ENCODE data around the gene VWA5A.

VWA5A gene

GRCh38 chr11:124071623-124071948, 43.7 kb upstream of the VWA5A start:
- TF ChIP-seq MAX (IDR thresholded peaks at IDR 0.05), result no peak
- no peak for TF ChIP-seq RAD21 (IDR thresholded peaks at IDR 0.05; ENCODE audit: low read depth)
- no peak for TF ChIP-seq REST (IDR thresholded peaks at IDR 0.05; ENCODE audit: low read depth)
- no peak for TF ChIP-seq ZBTB7A (IDR thresholded peaks at IDR 0.05; ENCODE audit: low read depth)
- no peak for TF ChIP-seq EP300 (IDR thresholded peaks at IDR 0.05; ENCODE audit: borderline replicate concordance)
- TF ChIP-seq NFIC (IDR thresholded peaks at IDR 0.05), result no peak
- no peak for TF ChIP-seq TEAD4 (IDR thresholded peaks at IDR 0.05)
- TF ChIP-seq FOXM1 (IDR thresholded peaks at IDR 0.05; ENCODE audit: borderline replicate concordance, low read depth), result no peak
- no peak for TF ChIP-seq TCF12 (IDR thresholded peaks at IDR 0.05; ENCODE audit: low read depth)
- no peak for TF ChIP-seq EGR1 (IDR thresholded peaks at IDR 0.05)
- TF ChIP-seq TAF1 (IDR thresholded peaks at IDR 0.05; ENCODE audit: low read depth), result no peak
- TF ChIP-seq YY1 (IDR thresholded peaks at IDR 0.05; ENCODE audit: low read depth), result no peak

GRCh38 chr11:124072147-124072546, 43.1 kb upstream of the VWA5A start:
- TF ChIP-seq EP300 (IDR thresholded peaks at IDR 0.05; ENCODE audit: borderline replicate concordance) (no peak), CEBPB (IDR thresholded peaks at IDR 0.05) (no peak), ZBTB7A (IDR thresholded peaks at IDR 0.05; ENCODE audit: low read depth) (no peak), MAX (IDR thresholded peaks at IDR 0.05) (no peak), CREB1 (IDR thresholded peaks at IDR 0.05; ENCODE audit: low read depth) (no peak), TCF12 (IDR thresholded peaks at IDR 0.05; ENCODE audit: low read depth) (no peak), RAD21 (IDR thresholded peaks at IDR 0.05; ENCODE audit: low read depth) (no peak), NFIC (IDR thresholded peaks at IDR 0.05) (no peak), USF1 (IDR thresholded peaks at IDR 0.05) (no peak), TAF1 (IDR thresholded peaks at IDR 0.05; ENCODE audit: low read depth) (no peak), REST (IDR thresholded peaks at IDR 0.05; ENCODE audit: low read depth) (no peak), FOXM1 (IDR thresholded peaks at IDR 0.05; ENCODE audit: borderline replicate concordance, low read depth) (no peak), YY1 (IDR thresholded peaks at IDR 0.05; ENCODE audit: low read depth) (no peak), EGR1 (IDR thresholded peaks at IDR 0.05) (no peak), TEAD4 (IDR thresholded peaks at IDR 0.05) (no peak)

GRCh38 chr11:124074554-124074953, 40.7 kb upstream of the VWA5A start:
- TF ChIP-seq TCF12 (IDR thresholded peaks at IDR 0.05; ENCODE audit: low read depth), result no peak
- TF ChIP-seq EP300 (IDR thresholded peaks at IDR 0.05; ENCODE audit: borderline replicate concordance), result no peak
- TF ChIP-seq RAD21 (IDR thresholded peaks at IDR 0.05; ENCODE audit: low read depth), result no peak
- no peak for TF ChIP-seq YY1 (IDR thresholded peaks at IDR 0.05; ENCODE audit: low read depth)
- no peak for TF ChIP-seq EGR1 (IDR thresholded peaks at IDR 0.05)
- TF ChIP-seq MAX (IDR thresholded peaks at IDR 0.05), result no peak
- no peak for TF ChIP-seq USF1 (IDR thresholded peaks at IDR 0.05)
- no peak for TF ChIP-seq CREB1 (IDR thresholded peaks at IDR 0.05; ENCODE audit: low read depth)
- TF ChIP-seq ZBTB7A (IDR thresholded peaks at IDR 0.05; ENCODE audit: low read depth), result no peak
- no peak for TF ChIP-seq TEAD4 (IDR thresholded peaks at IDR 0.05)
- no peak for TF ChIP-seq REST (IDR thresholded peaks at IDR 0.05; ENCODE audit: low read depth)
- TF ChIP-seq NFIC (IDR thresholded peaks at IDR 0.05), result no peak
- no peak for TF ChIP-seq CEBPB (IDR thresholded peaks at IDR 0.05)
- no peak for TF ChIP-seq TAF1 (IDR thresholded peaks at IDR 0.05; ENCODE audit: low read depth)
- TF ChIP-seq FOXM1 (IDR thresholded peaks at IDR 0.05; ENCODE audit: borderline replicate concordance, low read depth), result no peak

GRCh38 chr11:124075492-124075840, 39.8 kb upstream of the VWA5A start:
- TF ChIP-seq RAD21 (IDR thresholded peaks at IDR 0.05; ENCODE audit: low read depth) (no peak), TCF12 (IDR thresholded peaks at IDR 0.05; ENCODE audit: low read depth) (no peak), EGR1 (IDR thresholded peaks at IDR 0.05) (no peak), MAX (IDR thresholded peaks at IDR 0.05) (no peak), TAF1 (IDR thresholded peaks at IDR 0.05; ENCODE audit: low read depth) (no peak), NFIC (IDR thresholded peaks at IDR 0.05) (no peak), USF1 (IDR thresholded peaks at IDR 0.05) (no peak), FOXM1 (IDR thresholded peaks at IDR 0.05; ENCODE audit: borderline replicate concordance, low read depth) (no peak), ZBTB7A (IDR thresholded peaks at IDR 0.05; ENCODE audit: low read depth) (no peak), REST (IDR thresholded peaks at IDR 0.05; ENCODE audit: low read depth) (no peak), TEAD4 (IDR thresholded peaks at IDR 0.05) (no peak)
